Fibroblast of the conjunctiva (primary cell): ENCODE results near the gene KCNIP4.

ENCODE experiments used
- DNase-seq: peaks from one replicate; pipeline ENCODE4 v3.0.0-alpha.2; 2010; ENCODE audit warnings: low read depth

The KCNIP4 gene

GRCh38 chr4:21685911-21686310 is 262.7 kb downstream of the KCNIP4 start:
- DNase-seq = no peak

GRCh38 chr4:21680326-21680898 is 268.2 kb downstream of the KCNIP4 start:
- no peak for DNase-seq

DNA sequence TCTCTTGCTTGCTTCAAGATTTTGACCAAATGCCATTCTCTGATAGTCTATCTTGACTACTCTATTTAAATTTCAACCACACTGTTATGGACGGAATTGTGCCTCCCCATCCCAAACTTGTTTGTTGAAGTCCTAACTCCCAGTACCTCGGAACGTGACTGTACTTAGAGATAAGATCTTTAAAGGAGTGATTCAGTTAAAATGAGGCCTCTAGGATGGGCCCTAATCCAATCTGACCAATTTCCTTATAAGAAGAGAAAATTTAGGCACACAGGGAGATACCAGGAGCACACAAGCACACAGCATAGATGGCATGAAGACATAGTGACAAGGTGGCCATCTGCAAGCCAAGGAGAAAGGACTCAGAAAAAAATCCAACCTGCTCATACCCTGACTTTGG is 269.9 kb downstream of the KCNIP4 start:
- no peak for DNase-seq

GRCh38 chr4:21677173-21677572 is 271.4 kb downstream of the KCNIP4 start:
- DNase-seq = no peak

GRCh38 chr4:21664355-21664754 is 284.2 kb downstream of the KCNIP4 start:
- DNase-seq = no peak

DNA sequence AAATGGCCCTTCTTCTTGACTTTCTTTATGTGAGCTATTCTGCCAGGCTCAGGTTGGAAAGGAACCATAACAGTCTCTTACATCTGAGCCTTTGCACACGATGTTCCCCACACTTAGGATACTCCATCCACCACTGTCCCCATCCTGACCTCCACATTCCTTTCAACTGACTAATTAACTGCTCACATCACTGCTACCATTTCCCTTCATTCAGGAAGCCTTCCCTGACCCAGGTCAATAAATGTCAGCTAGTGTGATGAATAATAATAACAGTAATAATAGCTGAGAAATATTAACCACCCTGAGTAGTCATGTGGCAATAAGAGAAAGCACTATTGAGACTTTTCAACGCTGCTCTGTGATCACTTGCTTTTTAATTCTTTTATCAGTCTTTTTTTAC is 291.7 kb downstream of the KCNIP4 start:
- peak; percentile 56 for DNase-seq

- no peak for DNase-seq
These were observed 293.5 kb downstream of the KCNIP4 start for GRCh38 chr4:21655031-21655430.

DNA sequence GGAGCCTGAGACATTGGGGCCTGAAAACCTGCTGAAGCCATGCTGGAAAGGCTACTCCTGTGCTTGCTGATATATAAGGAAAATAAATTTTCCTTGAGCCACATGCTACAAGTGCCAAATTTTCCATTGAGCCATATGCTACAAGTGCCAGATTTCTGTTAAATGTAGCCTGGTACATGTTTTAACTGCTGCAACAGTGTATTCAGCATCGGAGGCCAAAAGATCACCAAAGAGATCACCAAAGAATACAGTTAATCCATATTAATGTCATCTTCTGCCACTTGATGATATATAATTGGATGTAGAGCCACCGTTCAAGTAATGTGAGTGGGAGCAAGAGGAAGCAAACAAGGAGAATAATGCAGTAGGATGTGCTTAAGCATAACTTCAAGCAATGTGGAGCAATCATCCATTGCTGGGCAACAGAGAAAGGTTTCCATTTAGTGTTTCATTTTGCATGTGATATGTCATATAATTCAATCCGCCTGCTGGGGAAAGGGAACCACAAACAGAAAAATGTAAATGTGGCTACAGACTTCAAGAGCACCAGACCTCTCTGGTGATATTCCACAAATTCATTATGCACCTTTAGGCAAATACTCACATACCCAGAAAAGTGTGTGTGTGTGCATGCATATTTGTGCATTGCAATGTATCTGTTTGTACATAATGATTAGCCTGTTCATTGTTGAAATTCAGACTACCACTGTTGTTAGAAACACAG is 295.9 kb downstream of the KCNIP4 start:
- no peak for DNase-seq

DNA sequence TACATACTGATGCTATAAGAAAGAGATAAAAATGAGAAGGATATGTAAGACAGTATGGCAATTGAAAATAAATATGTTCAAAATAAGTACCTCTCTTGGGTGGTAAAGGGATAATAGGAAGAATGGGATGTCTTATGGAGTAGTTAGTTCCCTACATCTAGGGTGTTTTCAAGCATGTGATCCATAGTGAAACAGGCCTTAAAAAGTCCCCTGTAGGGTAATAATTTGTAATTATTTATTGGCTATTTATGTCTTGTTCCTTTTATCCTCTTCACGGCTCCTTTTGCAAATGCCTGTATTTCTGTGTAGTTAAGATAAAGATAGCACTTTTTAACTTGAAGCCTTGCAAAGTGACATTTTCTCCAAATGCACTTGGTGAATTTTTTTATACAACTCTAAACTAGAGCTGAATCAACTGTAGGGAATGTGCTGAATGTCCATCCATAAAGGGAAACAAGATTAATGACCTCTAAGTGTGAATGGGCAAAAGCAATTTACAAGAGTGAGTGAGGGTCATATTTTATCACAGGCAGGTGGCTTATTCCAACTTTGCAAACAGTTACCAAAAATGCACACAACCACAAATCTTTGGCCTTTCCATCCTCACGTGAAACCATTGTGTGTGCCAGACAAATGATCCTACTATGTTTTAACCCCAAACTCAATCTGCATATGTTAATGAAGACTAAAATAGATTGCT is 299.0 kb downstream of the KCNIP4 start:
- no peak for DNase-seq

DNA sequence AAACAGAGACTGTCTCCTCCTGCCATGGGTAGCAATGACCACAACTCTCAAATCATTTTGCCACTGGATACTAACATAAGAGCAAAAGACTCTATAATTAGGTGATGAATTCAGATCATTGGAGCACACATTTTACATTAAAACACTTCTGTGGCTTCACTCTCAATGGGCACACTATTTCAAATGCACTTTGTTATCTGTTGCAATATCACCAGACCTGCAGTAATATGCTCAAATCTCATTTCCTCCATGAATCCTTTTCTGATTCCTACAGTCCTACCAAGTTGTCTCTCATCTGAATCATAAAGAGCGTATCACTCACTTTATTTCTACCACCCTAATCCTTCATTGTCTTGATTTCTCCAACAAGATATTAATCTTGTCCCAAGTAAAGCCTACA is 302.8 kb downstream of the KCNIP4 start:
- DNase-seq = no peak

DNA sequence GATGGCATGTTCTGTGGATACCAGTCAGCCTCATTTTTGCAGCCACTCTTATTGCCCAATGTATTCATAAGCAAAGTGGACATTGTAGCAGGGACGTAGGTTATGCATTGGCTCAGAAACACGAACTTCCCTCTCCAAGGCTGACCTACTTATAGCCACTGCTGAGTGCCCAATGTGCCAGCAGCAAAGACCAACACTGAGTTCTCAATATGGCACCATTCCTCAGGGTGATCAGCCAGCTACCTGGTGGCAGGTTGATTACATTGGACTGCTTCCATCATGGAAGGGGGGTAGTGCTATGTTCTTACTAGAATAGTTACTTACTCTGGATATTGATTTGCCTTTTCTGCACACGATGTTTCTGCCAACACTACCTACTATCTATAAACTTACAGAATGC is 306.9 kb downstream of the KCNIP4 start:
- no peak for DNase-seq

- DNase-seq = no peak
These were observed 310.3 kb downstream of the KCNIP4 start for GRCh38 chr4:21638171-21638725.

GRCh38 chr4:21628916-21629610 is 319.5 kb downstream of the KCNIP4 start:
- no peak for DNase-seq

- DNase-seq = no peak
These were observed 320.4 kb downstream of the KCNIP4 start for GRCh38 chr4:21628116-21628670.

DNA sequence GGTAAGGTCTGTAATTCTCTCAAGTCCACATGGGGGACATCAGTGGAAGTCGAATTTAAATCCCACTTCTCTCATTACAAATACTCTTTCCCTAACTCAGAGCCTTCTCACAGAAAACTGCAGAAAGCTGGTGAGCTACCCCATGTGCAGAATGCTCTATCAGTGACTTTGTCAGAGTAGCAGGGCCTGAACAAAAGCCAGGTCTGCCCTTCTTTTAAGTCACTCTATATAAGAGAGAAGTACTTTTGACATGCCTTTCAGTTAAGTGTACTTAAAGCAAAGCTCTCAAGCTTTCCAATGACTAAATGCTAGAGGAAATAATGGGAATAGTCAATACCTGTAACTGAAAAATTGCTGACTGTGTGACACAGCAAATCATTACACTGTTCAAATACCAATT is 323.1 kb downstream of the KCNIP4 start:
- DNase-seq = no peak

GRCh38 chr4:21605006-21605405 is 343.6 kb downstream of the KCNIP4 start:
- DNase-seq = no peak

- DNase-seq = no peak
These were observed 352.1 kb downstream of the KCNIP4 start for GRCh38 chr4:21596521-21596920.

DNA sequence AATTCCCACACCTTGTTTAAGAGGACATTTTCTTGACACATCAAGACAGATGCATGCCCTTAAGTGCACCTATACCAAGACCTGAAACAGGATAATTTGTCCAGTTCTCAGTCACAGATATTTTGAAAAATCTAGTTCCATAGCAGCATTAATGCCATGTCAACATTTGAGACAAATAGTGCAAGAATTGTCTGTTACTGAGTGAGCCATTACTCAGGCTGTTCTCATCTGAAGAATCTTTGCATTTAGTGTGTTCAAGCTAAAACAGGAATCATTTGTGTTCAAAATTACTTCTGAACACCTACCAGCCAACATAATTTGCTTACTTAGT is 354.9 kb downstream of the KCNIP4 start:
- DNase-seq = no peak

DNA sequence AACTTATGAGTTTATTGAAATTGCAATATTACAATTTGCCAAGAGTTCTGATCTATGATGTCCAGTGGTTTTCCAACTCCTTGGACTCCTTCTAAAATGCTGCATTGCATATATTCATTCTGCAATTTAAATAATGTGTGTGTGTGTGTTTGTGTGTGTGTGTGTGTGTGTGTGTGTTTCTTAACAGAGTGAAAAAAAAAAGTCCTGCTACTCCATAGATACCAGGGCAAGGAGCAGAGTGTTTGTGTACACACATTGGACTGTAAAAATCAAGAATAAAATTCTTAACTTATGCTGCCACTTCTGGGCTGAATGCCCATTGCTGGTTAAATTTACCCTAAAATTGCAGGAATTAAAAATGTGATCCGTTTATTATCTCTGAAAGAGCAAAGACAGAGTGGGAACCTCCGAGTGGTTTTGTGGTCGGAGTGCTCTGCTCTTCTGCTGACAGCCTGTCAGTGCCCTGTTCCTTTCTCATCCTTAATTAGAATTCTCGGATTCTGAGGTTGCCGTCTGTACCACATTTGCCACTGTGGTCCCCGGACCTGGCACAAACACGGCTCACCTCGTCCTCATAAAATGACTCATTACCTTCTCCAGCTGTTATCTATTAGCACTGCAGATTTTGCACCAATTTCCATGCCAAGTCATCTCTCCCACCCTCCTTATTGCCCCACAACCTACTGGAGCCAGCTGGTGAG is 355.5 kb downstream of the KCNIP4 start:
- DNase-seq = no peak

GRCh38 chr4:21577056-21577455 is 371.5 kb downstream of the KCNIP4 start:
- no peak for DNase-seq

GRCh38 chr4:21571100-21571499 is 377.5 kb downstream of the KCNIP4 start:
- no peak for DNase-seq

DNA sequence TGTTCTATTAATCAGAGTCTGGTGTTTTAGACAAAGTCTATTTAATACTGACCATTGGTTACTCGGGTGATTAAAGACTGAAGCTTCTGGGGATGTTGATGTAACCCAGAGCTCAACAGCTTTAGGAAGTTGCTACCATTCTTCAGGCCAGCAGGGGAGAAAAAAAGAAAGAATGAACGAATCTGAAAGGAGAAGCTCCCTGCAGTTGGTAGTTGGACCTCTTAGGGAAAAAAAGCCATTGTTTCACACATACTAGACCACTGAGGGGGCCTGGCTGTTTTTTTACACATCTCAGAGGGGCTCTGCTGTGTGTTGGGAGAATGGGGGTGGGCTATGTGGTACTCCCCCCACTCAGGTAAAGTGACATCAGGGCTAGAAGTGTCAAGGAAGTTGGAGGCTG is 378.9 kb downstream of the KCNIP4 start:
- no peak for DNase-seq
